Bone marrow (tissue), 2 donors: ENCODE data around the gene KRTAP10-8.
"Not testable (repeated sequence)": the region's sequence is repeated elsewhere in the genome, so short reads cannot be mapped to it uniquely, and the experiment has no call there.

Source experiments
- DNase-seq, 2 donors: peaks; one replicate each; lab custom pipeline; 2025; lab: John Stamatoyannopoulos, UW

The KRTAP10-8 gene

DNA sequence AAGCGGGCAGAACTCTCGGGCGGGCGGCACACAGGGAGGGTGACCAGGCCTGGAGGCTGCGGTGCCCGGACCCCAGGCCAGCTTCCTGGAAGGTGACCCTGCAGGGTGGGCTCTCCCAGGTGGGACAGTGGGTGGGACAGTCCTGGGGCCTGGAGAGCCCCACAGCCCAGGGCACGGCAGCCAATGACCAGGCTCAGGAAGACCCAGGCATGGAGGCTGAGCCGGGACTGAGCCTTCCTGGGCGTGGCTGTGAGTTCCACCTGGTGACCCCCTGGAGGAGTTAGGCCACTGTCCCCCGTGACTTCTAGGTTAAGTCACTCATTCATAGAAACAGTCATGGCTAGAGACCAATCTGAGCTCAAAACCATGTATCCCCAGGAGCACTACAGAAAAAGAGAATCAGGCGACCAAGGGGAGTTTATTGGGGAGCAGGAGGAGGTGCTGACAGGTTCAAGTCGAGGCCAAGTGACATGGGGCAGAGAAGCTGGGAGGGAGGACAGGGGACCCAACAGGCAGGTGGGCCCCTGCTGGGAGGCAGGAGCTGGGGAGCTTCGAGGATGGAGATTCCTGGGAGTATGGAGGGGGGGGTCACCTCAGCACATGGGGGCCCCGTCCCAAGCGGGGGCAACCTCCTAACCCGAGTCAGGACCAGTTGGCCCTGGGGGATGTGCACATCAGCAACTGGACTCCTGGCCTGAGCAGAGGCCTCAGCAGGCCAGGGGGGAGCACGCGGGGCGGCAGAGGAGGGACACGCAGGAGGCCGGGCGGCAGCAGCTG is 32.6 kb upstream of the KRTAP10-8 start:
- no peak for DNase-seq

DNA sequence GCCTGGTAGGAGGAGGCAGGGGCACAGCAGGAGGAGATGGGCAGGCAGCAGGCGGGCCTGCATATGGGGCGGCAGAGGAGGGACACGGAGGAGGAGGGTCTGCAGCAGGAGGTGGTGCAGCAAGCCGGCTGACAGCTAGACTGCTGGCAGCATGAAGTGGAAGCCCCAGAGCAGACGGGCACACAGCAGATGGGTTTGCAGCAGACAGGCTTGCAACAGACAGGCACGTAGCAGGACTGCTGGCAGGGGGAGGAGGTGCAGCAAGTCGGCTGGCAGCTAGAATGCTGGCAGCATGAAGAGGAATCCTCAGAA is 32.1 kb upstream of the KRTAP10-8 start:
- no peak for DNase-seq

GRCh38 chr21:44580231-44580821 is 31.6 kb upstream of the KRTAP10-8 start, which contains the start of gene KRTAP10-5:
KRTAP10-5 (minus strand) TSS chr21:44580604; CDS start chr21:44580578, 26 bp downstream.
- DNase-seq, result not testable (repeated sequence)

GRCh38 chr21:44581158-44581557 is 30.7 kb upstream of the KRTAP10-8 start:
- DNase-seq, result no peak

- no peak for DNase-seq
Measured at GRCh38 chr21:44582055-44582454, 29.8 kb upstream of the KRTAP10-8 start.

DNA sequence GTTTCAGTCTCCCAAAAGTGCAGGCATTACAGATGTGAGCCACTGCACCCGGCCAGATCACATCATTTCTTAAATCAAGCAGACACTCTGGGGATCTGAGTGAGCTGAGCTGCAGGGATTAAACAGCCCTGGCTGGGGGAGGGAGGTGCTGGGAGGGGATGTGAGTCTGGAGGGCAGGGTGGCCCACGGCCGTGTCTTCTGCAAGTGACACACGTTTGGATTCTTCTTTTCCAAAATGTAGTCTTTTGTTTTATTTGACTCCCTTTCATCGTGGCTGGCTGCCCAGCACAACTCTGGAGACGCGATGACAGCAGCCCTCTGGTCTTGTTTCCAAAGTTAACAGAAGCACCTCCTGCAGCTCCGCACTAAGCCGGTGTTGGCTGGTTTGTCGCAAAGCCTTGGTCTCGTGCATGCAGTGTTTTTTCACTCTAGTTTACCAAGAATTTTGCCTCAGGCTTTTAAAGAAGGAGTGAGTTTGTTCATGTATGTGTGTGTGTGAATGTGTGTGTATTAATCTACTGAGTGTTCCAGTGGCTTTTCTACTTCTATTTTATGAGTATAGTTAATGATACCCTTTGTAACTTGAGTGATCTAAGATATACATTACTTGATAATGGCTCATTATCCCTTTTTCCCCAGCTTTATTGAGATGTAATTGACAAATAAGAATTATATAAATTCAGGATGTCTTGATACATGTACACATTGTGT is 28.6 kb upstream of the KRTAP10-8 start:
- no peak for DNase-seq

DNA sequence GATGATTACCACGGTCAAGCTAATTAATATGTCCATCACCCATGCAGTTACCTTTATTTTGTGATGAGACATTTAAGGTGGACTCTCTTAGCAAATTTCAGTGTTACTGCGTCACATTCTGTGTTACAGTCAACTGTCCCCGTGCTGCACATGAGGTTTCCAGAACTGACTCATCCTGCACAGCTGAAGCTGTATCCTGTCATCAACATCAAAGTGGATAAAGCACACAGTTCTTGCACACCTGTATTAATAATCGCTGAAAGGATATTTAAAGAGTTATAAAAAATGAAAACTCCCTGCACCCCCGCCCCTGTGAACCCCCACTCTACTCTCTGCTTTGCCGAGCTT is 28.1 kb upstream of the KRTAP10-8 start:
- no peak for DNase-seq

DNA sequence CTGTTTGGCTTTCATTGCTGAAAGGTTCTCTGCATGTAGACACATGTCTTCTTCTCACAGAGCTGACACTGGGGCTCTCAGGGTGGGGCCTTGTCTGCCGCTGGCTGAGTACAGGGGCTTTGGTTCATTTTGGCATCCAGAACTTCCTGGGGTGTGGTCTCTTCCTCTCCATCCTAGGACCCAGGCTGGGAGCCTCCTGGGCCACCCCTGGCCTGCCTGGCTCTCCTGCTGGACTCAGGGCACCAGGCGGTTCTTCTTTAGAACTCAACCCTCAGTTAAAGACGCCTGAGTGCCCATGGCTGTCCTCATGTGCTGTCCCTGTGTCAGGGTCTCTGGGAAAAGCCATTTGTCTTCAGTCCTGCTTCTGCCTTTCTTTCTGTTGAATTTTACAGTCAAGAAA is 26.0 kb upstream of the KRTAP10-8 start:
- DNase-seq, result no peak

- DNase-seq, result no peak
Measured at GRCh38 chr21:44589094-44589493, 22.8 kb upstream of the KRTAP10-8 start.

- no peak for DNase-seq
Measured at GRCh38 chr21:44589586-44590305, 22.1 kb upstream of the KRTAP10-8 start.

DNA sequence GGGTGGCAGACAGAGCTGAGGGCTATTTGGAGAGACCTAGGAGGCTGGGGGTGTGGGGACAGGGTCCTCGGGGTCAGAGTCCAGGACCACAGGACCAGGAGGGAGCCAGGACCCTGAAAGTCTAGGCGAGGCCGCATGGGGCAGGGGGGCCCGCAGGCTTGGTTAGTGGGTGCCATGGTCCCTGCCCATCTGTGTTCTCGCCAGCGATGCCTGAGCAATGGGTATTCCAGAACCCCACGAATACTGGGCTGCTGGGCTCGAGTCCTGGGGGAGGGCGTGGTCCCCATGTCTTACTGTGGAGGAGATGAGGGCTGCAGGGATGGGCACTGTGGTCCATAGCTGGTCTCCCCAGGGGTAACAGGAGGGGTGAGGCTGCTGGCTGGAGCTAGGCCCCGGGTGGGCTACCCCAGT is 21.6 kb upstream of the KRTAP10-8 start:
- DNase-seq, result no peak

GRCh38 chr21:44590897-44591800 is 20.7 kb upstream of the KRTAP10-8 start:
- DNase-seq, result not testable (repeated sequence)

- DNase-seq, result not testable (repeated sequence)
Measured at GRCh38 chr21:44591801-44592130, 20.1 kb upstream of the KRTAP10-8 start.

- DNase-seq, result no peak
Measured at GRCh38 chr21:44592446-44593311, 19.2 kb upstream of the KRTAP10-8 start, which contains the start of gene KRTAP10-6. KRTAP10-6 (minus strand) TSS chr21:44592505; CDS start chr21:44592484, 21 bp downstream.

DNA sequence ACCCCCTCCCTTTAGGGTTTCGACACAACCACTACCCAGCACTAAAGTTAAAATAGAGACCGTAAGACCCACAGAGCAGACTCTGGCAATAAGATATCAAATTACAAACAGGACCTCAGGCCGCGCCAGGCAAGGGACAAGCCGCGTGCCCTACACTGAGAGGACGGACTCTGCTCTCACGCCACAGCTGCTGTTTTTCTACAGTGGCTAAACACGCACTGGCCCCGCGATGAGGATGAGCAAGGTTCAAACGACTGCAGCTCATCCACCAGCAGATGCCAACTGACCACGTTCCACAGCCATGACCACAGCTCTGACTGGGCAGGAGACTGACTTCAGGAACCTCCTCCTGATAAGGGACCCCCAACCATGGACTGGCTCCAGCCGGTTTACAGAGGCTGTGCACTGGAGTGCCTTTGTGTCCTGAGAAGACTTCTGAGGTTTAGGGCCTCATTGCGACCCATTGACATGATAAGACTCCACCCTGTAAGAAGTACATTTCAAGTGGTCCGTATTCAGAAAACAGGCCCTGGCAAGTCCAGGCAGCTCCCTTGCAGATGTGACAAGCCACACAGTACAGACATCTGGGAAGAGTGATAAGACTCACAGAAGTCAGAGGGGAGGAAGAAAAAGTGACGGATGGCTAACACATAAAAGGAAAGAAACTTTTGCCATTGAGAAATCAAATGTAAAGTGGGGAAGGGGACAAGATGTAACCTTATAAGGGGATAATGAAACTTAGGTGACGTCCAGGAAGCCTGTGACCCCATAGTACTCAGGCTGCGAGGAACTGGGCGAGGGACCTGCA is 18.1 kb upstream of the KRTAP10-8 start:
- no peak for DNase-seq

DNA sequence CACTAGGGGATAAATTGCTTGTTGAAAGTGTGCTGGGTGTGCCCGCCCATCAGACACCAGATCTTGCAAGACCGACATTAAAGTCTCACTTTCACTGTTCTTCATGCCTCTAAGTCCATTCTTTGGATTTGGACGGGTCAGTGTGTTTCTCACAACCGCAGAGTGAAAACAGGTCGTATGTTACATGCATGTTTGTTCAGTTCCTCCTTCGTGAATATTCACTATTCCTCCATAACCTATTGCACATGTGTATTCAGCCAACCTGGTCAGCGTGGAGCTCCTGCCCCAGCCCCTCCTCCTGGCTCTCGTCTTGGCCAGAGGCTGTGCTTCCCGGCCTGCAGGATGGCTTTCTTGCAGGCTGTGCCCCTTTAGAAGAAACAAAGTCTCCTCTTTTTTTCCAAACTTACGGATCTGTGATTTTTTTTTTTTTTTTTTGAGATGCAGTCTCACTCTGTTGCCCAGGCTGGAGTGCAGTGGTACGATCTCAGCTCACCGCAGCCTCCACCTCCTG is 17.4 kb upstream of the KRTAP10-8 start:
- DNase-seq, result no peak

DNA sequence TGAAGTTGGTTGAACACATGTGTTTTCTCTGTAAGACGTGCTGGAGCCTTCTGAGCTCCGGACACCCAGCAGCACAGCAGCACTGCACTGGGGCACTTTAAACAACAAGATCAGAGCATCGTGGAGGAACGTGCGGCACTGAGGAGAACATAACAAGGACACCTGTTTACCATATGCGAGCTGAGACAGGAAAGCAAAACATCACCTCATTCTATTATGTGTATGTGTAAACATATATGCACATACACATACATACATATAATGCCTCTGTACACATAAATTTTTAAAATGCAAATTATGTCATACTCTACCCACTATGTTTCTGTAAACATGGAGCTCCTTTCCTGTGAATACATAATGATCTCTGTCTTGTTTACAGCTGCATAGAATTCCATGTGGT is 16.4 kb upstream of the KRTAP10-8 start:
- DNase-seq, result no peak

- no peak for DNase-seq
Measured at GRCh38 chr21:44596068-44596725, 15.7 kb upstream of the KRTAP10-8 start.

DNA sequence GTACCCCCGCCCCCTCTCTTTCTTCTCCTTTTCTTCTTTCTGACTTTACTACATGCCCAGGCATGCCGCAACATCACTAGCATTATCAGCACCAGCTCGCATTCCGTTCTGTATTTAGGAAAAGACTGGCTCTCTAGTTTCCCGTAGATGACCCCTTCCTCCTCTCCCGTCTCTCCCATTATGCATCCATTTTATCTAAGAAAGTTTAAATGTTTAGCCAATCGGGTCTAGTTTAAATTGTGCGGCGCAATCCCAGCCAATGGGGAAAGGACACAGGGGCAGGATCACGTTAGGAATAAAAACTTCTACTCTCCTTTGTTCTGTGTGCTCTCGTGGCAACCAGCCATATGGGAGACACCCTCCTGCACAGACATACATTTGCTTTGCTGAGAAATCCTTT is 13.8 kb upstream of the KRTAP10-8 start:
- no peak for DNase-seq
